ENCODE results near the gene PPM1E.

DNA sequence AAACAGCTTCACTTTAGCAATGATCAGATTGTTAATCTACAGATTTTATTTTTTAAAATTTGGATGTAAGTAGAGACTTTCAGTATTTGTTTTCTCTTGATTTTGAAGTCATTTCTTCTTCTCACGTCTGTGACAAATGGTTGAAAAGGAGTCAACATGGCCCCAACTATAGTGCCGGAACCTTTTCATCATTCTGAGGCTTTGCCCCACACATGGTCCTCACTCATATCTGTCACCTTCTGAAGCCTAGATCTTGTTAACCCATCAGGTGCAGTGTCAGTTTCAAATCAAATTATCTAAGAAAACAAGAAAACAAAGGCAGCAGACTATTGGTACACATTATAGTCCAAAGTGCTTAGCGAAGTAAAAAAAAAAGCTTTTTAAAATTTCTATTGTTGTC, 227.0 kb downstream of the PPM1E start:
- TF ChIP-seq, protein P1, sequence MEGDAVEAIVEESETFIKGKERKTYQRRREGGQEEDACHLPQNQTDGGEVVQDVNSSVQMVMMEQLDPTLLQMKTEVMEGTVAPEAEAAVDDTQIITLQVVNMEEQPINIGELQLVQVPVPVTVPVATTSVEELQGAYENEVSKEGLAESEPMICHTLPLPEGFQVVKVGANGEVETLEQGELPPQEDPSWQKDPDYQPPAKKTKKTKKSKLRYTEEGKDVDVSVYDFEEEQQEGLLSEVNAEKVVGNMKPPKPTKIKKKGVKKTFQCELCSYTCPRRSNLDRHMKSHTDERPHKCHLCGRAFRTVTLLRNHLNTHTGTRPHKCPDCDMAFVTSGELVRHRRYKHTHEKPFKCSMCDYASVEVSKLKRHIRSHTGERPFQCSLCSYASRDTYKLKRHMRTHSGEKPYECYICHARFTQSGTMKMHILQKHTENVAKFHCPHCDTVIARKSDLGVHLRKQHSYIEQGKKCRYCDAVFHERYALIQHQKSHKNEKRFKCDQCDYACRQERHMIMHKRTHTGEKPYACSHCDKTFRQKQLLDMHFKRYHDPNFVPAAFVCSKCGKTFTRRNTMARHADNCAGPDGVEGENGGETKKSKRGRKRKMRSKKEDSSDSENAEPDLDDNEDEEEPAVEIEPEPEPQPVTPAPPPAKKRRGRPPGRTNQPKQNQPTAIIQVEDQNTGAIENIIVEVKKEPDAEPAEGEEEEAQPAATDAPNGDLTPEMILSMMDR (IDR thresholded peaks at IDR 0.05), result no peak
- TF ChIP-seq POLR2AphosphoS5 (IDR thresholded peaks at IDR 0.05) (no peak), EP300 (IDR thresholded peaks at IDR 0.05) (no peak)

Measured in esophagus muscularis mucosa (tissue), 4 donors.